ENCODE data around the gene MED19.

MED19 gene

DNA sequence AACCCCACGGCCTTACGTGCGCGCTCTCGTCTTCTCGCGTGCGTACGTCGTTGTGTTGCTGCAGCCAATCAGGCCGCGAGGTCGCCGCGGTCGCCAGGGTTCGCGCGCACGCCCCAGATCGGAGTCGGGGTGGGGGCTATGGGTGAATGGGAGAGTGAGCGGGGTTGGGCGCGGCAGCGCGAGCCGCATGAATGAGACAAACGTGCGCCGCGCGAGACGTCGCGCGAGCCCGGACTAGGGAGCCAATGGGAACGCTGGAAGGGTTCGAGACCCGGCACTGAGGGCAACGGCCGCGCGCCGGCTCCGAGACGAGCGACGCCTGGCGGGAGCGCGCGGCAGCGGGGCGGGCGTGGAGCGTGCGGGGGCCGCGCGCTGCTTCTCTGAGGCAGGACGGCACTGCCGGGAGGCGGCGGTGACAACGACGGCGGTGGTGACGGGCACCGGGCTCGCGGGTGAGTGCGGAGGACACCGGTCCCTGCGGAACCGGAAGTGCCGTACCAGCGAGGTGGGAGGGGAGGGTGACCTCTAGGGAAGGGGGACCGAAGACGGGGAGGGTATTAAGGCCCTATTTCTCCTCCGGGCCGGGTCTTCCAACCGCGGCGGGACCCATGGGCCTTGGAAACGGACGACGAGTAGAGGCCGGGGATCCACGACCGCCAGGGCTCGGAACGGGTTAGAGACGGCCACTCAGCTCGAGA, 44.1 kb downstream of the MED19 start, which contains the start of gene ZDHHC5:
TSS of gene ZDHHC5 (plus strand) at position 379 of the 698 bp plus-strand sequence. CDS start 4,977 bp downstream, outside the sequence.
- Histone ChIP-seq H4K8ac (ENCODE audit: low read depth, low read length) (no peak within 1 kb of the TSS), H2AK5ac (ENCODE audit: low read length) (no peak within 1 kb of the TSS), H3K4ac (ENCODE audit: low read depth, low read length) (peak within 1 kb of the TSS; percentile 40), H2BK120ac (ENCODE audit: low read depth, low read length) (peak within 1 kb of the TSS; percentile 0), H2BK5ac (ENCODE audit: low read length) (peak within 1 kb of the TSS; percentile 65), H3K27ac (ENCODE audit: low read depth, low read length) (peak within 1 kb of the TSS; percentile 97), H3K79me1 (ENCODE audit: low read length) (peaks cover 6% of the 10 kb centered on the region), H3K56ac (ENCODE audit: low read length) (peak within 1 kb of the TSS; percentile 96), H3K23ac (ENCODE audit: low read length) (no peak within 1 kb of the TSS), H4K5ac (ENCODE audit: low read length) (peak within 1 kb of the TSS; percentile 35), H3K4me3 (ENCODE audit: low read length) (peak within 1 kb of the TSS; percentile 93), H3K9ac (ENCODE audit: low read length) (peak within 1 kb of the TSS; percentile 96), H3K79me2 (ENCODE audit: control insufficient read depth, insufficient read depth, low read length) (peaks cover 27% of the 10 kb centered on the region), H3K27me3 (ENCODE audit: insufficient read depth, low read length, poor library complexity) (no peaks in the 10 kb centered on the region), H3K4me1 (ENCODE audit: control insufficient read depth, low read depth, low read length) (peaks cover 3% of the 10 kb centered on the region), H3K36me3 (ENCODE audit: control insufficient read depth, insufficient read depth, low read length) (no peaks in the 10 kb centered on the region), H2BK15ac (replicated peaks; ENCODE audit: low read depth) (no peak within 1 kb of the TSS), H3K18ac (ENCODE audit: low read length) (peak within 1 kb of the TSS; percentile 19), H3K4me2 (ENCODE audit: low read length) (peak within 1 kb of the TSS; percentile 61)
- no CpG with 5 or more reads among the region's 96 CpGs for WGBS (ENCODE audit: extremely low coverage, insufficient coverage, low lambda C conversion rate)
- peak; percentile 100 for DNase-seq

- Histone ChIP-seq H4K5ac (ENCODE audit: low read length) (peak overlapping the region; percentile 35), H2BK15ac (replicated peaks; ENCODE audit: low read depth) (no peak overlapping the region), H3K79me1 (ENCODE audit: low read length) (peaks cover 6% of the 10 kb centered on the region), H3K4ac (ENCODE audit: low read depth, low read length) (no peak overlapping the region), H3K4me1 (ENCODE audit: control insufficient read depth, low read depth, low read length) (no peaks in the 10 kb centered on the region), H2BK5ac (ENCODE audit: low read length) (peak overlapping the region; percentile 52), H3K79me2 (ENCODE audit: control insufficient read depth, insufficient read depth, low read length) (peaks cover 24% of the 10 kb centered on the region), H3K9ac (ENCODE audit: low read length) (peak overlapping the region; percentile 82), H3K56ac (ENCODE audit: low read length) (peak overlapping the region; percentile 92), H3K4me2 (ENCODE audit: low read length) (peak overlapping the region; percentile 43), H3K23ac (ENCODE audit: low read length) (no peak overlapping the region), H2BK120ac (ENCODE audit: low read depth, low read length) (no peak overlapping the region), H3K18ac (ENCODE audit: low read length) (no peak overlapping the region), H3K36me3 (ENCODE audit: control insufficient read depth, insufficient read depth, low read length) (no peaks in the 10 kb centered on the region), H3K27ac (ENCODE audit: low read depth, low read length) (peak overlapping the region; percentile 52), H3K27me3 (ENCODE audit: insufficient read depth, low read length, poor library complexity) (no peaks in the 10 kb centered on the region), H2AK5ac (ENCODE audit: low read length) (no peak overlapping the region), H4K8ac (ENCODE audit: low read depth, low read length) (no peak overlapping the region), H3K4me3 (ENCODE audit: low read length) (peak overlapping the region; percentile 67)
- WGBS (ENCODE audit: extremely low coverage, insufficient coverage, low lambda C conversion rate): no CpG with 5 or more reads among the region's 29 CpGs
- DNase-seq: peak; percentile 99
Measured at GRCh38 chr11:57667117-57667735, 44.8 kb downstream of the MED19 start.

DNA sequence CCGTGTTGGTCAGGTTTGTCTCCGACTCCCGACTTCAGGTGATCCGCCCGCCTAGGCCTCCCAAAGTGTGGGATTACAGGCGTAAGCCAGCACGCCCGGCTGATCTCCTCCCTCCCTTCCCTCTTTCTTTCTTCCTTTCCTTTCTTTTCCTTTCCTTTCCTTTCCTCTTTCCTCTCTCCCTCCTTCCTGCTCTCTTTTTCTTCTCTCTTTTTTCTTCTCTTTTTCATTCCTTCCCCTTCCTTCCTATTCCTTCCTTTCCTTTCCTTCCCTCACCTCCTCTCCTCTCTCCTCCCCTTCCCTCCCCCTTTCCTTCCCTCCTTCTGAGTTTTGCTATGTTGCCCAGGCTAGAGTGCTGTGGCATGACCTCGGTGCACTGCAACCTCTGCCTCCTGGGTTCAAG, 48.0 kb downstream of the MED19 start:
- Histone ChIP-seq H3K4me1 (ENCODE audit: control insufficient read depth, low read depth, low read length) (no peaks in the 10 kb centered on the region), H3K9ac (ENCODE audit: low read length) (no peak overlapping the region), H2BK5ac (ENCODE audit: low read length) (no peak overlapping the region), H3K79me2 (ENCODE audit: control insufficient read depth, insufficient read depth, low read length) (peaks cover 6% of the 10 kb centered on the region), H2BK15ac (replicated peaks; ENCODE audit: low read depth) (no peak overlapping the region), H2AK5ac (ENCODE audit: low read length) (no peak overlapping the region), H3K4ac (ENCODE audit: low read depth, low read length) (no peak overlapping the region), H4K8ac (ENCODE audit: low read depth, low read length) (no peak overlapping the region), H3K4me3 (ENCODE audit: low read length) (no peak overlapping the region), H3K27ac (ENCODE audit: low read depth, low read length) (no peak overlapping the region), H2BK120ac (ENCODE audit: low read depth, low read length) (no peak overlapping the region), H3K4me2 (ENCODE audit: low read length) (no peak overlapping the region), H3K56ac (ENCODE audit: low read length) (no peak overlapping the region), H4K5ac (ENCODE audit: low read length) (no peak overlapping the region), H3K79me1 (ENCODE audit: low read length) (peaks cover 10% of the 10 kb centered on the region), H3K23ac (ENCODE audit: low read length) (no peak overlapping the region), H3K36me3 (ENCODE audit: control insufficient read depth, insufficient read depth, low read length) (peaks cover 2% of the 10 kb centered on the region), H3K18ac (ENCODE audit: low read length) (no peak overlapping the region), H3K27me3 (ENCODE audit: insufficient read depth, low read length, poor library complexity) (no peaks in the 10 kb centered on the region)
- DNase-seq: no peak
- WGBS (ENCODE audit: extremely low coverage, insufficient coverage, low lambda C conversion rate): no CpG with 5 or more reads among the region's 9 CpGs

DNA sequence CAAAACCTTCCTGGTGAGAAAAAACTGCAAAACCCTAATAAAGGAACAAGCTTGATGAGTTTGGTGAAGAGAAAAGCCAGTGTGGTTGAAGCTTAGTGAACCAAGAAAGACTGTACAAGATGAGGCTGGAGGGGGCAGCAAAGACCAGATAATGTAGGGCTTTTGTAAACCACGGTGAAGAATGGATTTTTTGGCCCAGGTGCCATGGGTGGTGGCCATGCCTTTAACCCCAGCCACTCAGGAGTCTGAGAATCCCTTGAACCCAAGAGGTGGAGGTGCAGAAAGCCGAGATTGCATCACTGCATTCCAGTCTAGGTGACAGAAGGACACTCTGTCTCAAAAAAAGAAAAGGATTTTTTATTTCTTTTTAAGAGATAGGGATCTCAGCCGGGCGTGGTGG, 49.1 kb downstream of the MED19 start:
- peaks cover 11% of the 10 kb centered on the region for H3K79me2 ChIP-seq (ENCODE audit: control insufficient read depth, insufficient read depth, low read length)
- no peaks in the 10 kb centered on the region for H3K27me3 ChIP-seq (ENCODE audit: insufficient read depth, low read length, poor library complexity)
- H2BK5ac ChIP-seq (ENCODE audit: low read length): no peak overlapping the region
- H3K27ac ChIP-seq (ENCODE audit: low read depth, low read length): no peak overlapping the region
- no peak overlapping the region for H4K5ac ChIP-seq (ENCODE audit: low read length)
- peaks cover 2% of the 10 kb centered on the region for H3K36me3 ChIP-seq (ENCODE audit: control insufficient read depth, insufficient read depth, low read length)
- no CpG with 5 or more reads among the region's 4 CpGs for WGBS (ENCODE audit: extremely low coverage, insufficient coverage, low lambda C conversion rate)
- no peak overlapping the region for H4K8ac ChIP-seq (ENCODE audit: low read depth, low read length)
- no peak overlapping the region for H3K9ac ChIP-seq (ENCODE audit: low read length)
- no peak overlapping the region for H3K56ac ChIP-seq (ENCODE audit: low read length)
- no peak overlapping the region for H3K18ac ChIP-seq (ENCODE audit: low read length)
- no peak overlapping the region for H2BK15ac ChIP-seq (replicated peaks; ENCODE audit: low read depth)
- peak; percentile 55 for DNase-seq
- no peak overlapping the region for H3K4me2 ChIP-seq (ENCODE audit: low read length)
- H3K4me3 ChIP-seq (ENCODE audit: low read length): no peak overlapping the region
- no peak overlapping the region for H2AK5ac ChIP-seq (ENCODE audit: low read length)
- H2BK120ac ChIP-seq (ENCODE audit: low read depth, low read length): no peak overlapping the region
- no peaks in the 10 kb centered on the region for H3K4me1 ChIP-seq (ENCODE audit: control insufficient read depth, low read depth, low read length)
- H3K4ac ChIP-seq (ENCODE audit: low read depth, low read length): no peak overlapping the region
- peaks cover 10% of the 10 kb centered on the region for H3K79me1 ChIP-seq (ENCODE audit: low read length)
- no peak overlapping the region for H3K23ac ChIP-seq (ENCODE audit: low read length)

DNA sequence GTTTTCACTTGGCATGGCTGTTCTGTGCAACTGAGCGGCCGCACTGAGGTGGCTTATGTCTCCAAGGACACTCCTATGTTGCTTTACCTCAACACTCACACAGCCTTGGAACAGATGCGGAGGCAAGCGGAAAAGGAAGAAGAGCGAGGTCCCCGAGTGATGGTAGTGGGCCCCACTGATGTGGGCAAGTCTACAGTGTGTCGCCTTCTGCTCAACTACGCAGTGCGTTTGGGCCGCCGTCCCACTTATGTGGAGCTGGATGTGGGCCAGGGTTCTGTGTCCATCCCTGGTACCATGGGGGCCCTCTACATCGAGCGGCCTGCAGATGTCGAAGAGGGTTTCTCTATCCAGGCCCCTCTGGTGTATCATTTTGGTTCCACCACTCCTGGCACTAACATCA, 52.3 kb downstream of the MED19 start:
- no peak overlapping the region for H3K9ac ChIP-seq (ENCODE audit: low read length)
- H3K4ac ChIP-seq (ENCODE audit: low read depth, low read length): no peak overlapping the region
- H3K23ac ChIP-seq (ENCODE audit: low read length): no peak overlapping the region
- peaks cover 14% of the 10 kb centered on the region for H3K79me2 ChIP-seq (ENCODE audit: control insufficient read depth, insufficient read depth, low read length)
- peaks cover 12% of the 10 kb centered on the region for H3K79me1 ChIP-seq (ENCODE audit: low read length)
- no peaks in the 10 kb centered on the region for H3K4me1 ChIP-seq (ENCODE audit: control insufficient read depth, low read depth, low read length)
- no peak overlapping the region for H2AK5ac ChIP-seq (ENCODE audit: low read length)
- no peak overlapping the region for H2BK15ac ChIP-seq (replicated peaks; ENCODE audit: low read depth)
- H3K4me3 ChIP-seq (ENCODE audit: low read length): no peak overlapping the region
- no peak for DNase-seq
- no CpG with 5 or more reads among the region's 14 CpGs for WGBS (ENCODE audit: extremely low coverage, insufficient coverage, low lambda C conversion rate)
- no peak overlapping the region for H3K27ac ChIP-seq (ENCODE audit: low read depth, low read length)
- no peak overlapping the region for H2BK120ac ChIP-seq (ENCODE audit: low read depth, low read length)
- peaks cover 2% of the 10 kb centered on the region for H3K36me3 ChIP-seq (ENCODE audit: control insufficient read depth, insufficient read depth, low read length)
- no peak overlapping the region for H3K4me2 ChIP-seq (ENCODE audit: low read length)
- no peak overlapping the region for H2BK5ac ChIP-seq (ENCODE audit: low read length)
- H3K18ac ChIP-seq (ENCODE audit: low read length): no peak overlapping the region
- H4K5ac ChIP-seq (ENCODE audit: low read length): no peak overlapping the region
- no peak overlapping the region for H3K56ac ChIP-seq (ENCODE audit: low read length)
- no peak overlapping the region for H4K8ac ChIP-seq (ENCODE audit: low read depth, low read length)
- no peaks in the 10 kb centered on the region for H3K27me3 ChIP-seq (ENCODE audit: insufficient read depth, low read length, poor library complexity)
